Measurements from ENCODE around the gene CFAP20DC. TPM values are rescaled to one million over a fixed set of nuclear protein-coding genes. Genes with fewer than 3 reads are reported as not detected.

CFAP20DC gene
- polyA plus RNA-seq, 2 of the 4 experiments (the other 2 are of a cell fraction) = 2.5 to 6.0 TPM

DNA sequence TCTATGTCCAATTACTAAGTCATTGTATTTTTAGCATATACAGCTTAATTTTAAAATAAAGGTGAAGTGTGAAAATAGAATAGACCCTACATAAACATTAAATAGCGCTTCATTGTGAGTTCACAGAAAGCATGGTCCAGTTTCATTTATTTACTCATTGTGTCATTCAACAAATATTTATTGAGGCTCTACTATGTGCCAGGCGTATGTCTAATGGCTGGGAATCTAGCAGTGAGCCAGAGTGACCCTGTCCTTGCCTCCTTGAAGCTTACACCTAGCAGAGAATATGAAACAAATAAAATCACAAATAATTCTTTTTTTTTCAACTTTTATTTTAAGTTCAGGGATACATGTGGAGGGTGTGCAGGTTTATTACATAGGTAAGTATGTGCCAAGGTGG is 161.7 kb downstream of the CFAP20DC start:
- CTCF ChIA-PET = no interaction called here
- ATAC-seq = no peak
- no peak for DNase-seq (ENCODE audit: low read depth in 1 of 2, low spot score in 1 of 2)
- H3K4me3 ChIP-seq = no peak overlapping the region
- no peak overlapping the region for H3K4me2 ChIP-seq
- H3K9me3 ChIP-seq = no peaks in the 10 kb centered on the region
- no peak for FAIRE-seq
- WGBS (ENCODE audit: missing lambda C conversion rate) = 22% methylated on average over 2 of the region's 2 CpGs
- no peak overlapping the region for H3K27ac ChIP-seq
- TF ChIP-seq RNF2 (IDR thresholded peaks at IDR 0.05; ENCODE audit: borderline replicate concordance, low read depth) (no peak), ZFP36 (IDR thresholded peaks at IDR 0.05; ENCODE audit: borderline replicate concordance, partially characterized antibody) (no peak), NPAS2 (CRISPR knock-in tag; IDR thresholded peaks at IDR 0.05; ENCODE audit: borderline replicate concordance) (no peak), JUN (IDR thresholded peaks at IDR 0.05) (no peak), ATOH8 (CRISPR knock-in tag; IDR thresholded peaks at IDR 0.05; ENCODE audit: low read depth) (no peak), PHF8 (IDR thresholded peaks at IDR 0.05; ENCODE audit: borderline replicate concordance, low read depth) (no peak), HEYL (CRISPR knock-in tag; IDR thresholded peaks at IDR 0.05) (no peak), EHMT2 (IDR thresholded peaks at IDR 0.05; ENCODE audit: low read depth) (no peak), HOXA7 (CRISPR knock-in tag; IDR thresholded peaks at IDR 0.05) (no peak), CHD2 (IDR thresholded peaks at IDR 0.05; ENCODE audit: low read length, partially characterized antibody) (no peak), NFE2L2 (conservative IDR thresholded peaks at IDR 0.05; ENCODE audit: low read length) (no peak), FOXS1 (CRISPR knock-in tag; IDR thresholded peaks at IDR 0.05) (no peak), TFCP2L1 (CRISPR knock-in tag; IDR thresholded peaks at IDR 0.05) (no peak), HMGXB4 (CRISPR knock-in tag; IDR thresholded peaks at IDR 0.05; ENCODE audit: borderline replicate concordance) (no peak), SMC3 (IDR thresholded peaks at IDR 0.05) (no peak)
- TF ChIP-seq, protein P1, sequence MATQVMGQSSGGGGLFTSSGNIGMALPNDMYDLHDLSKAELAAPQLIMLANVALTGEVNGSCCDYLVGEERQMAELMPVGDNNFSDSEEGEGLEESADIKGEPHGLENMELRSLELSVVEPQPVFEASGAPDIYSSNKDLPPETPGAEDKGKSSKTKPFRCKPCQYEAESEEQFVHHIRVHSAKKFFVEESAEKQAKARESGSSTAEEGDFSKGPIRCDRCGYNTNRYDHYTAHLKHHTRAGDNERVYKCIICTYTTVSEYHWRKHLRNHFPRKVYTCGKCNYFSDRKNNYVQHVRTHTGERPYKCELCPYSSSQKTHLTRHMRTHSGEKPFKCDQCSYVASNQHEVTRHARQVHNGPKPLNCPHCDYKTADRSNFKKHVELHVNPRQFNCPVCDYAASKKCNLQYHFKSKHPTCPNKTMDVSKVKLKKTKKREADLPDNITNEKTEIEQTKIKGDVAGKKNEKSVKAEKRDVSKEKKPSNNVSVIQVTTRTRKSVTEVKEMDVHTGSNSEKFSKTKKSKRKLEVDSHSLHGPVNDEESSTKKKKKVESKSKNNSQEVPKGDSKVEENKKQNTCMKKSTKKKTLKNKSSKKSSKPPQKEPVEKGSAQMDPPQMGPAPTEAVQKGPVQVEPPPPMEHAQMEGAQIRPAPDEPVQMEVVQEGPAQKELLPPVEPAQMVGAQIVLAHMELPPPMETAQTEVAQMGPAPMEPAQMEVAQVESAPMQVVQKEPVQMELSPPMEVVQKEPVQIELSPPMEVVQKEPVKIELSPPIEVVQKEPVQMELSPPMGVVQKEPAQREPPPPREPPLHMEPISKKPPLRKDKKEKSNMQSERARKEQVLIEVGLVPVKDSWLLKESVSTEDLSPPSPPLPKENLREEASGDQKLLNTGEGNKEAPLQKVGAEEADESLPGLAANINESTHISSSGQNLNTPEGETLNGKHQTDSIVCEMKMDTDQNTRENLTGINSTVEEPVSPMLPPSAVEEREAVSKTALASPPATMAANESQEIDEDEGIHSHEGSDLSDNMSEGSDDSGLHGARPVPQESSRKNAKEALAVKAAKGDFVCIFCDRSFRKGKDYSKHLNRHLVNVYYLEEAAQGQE (IDR thresholded peaks at IDR 0.05) = no peak
- POLR2A ChIA-PET = no interaction called here
- no peaks in the 10 kb centered on the region for H3K4me1 ChIP-seq

DNA sequence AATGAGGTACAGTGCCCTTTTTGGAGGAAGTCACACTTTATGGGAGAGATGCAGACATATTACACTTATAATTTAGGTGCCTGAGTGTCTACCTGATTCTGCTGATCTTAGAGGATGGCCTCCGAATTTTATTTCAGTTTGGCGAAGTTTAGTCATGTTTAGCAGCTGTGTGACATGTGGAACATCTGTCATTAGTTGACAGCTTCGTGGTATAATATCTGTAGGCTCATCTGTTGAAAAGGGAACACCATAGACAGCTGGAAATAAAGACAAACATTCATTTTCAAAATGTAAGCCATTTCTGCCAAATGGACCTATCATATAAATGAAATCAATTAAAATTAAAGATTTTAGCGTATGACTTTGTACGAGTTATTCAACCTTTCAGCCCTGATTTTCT is 165.4 kb downstream of the CFAP20DC start:
- no peak for DNase-seq (ENCODE audit: low read depth in 1 of 2, low spot score in 1 of 2)
- FAIRE-seq = no peak
- ChIA-PET POLR2A (no interaction called here), CTCF (interaction anchor here (1.2 kb wide), 1 partner anchor 13 kb away, joined by 7 read pairs; no protein-coding TSS in a partner anchor)
- ATAC-seq = no peak
- TF ChIP-seq, protein P1 (IDR thresholded peaks at IDR 0.05) = no peak
- TF ChIP-seq PHF8 (IDR thresholded peaks at IDR 0.05; ENCODE audit: borderline replicate concordance, low read depth) (no peak), RFX5 (IDR thresholded peaks at IDR 0.05) (no peak), CBX8 (IDR thresholded peaks at IDR 0.05) (no peak), RNF2 (IDR thresholded peaks at IDR 0.05; ENCODE audit: borderline replicate concordance, low read depth) (no peak), EHMT2 (IDR thresholded peaks at IDR 0.05; ENCODE audit: low read depth) (no peak), CHD4 (IDR thresholded peaks at IDR 0.05; ENCODE audit: borderline replicate concordance) (no peak), FOSB (CRISPR knock-in tag; IDR thresholded peaks at IDR 0.05) (no peak), KDM5A (IDR thresholded peaks at IDR 0.05) (no peak), RARB (CRISPR knock-in tag; IDR thresholded peaks at IDR 0.05) (no peak), SMC3 (IDR thresholded peaks at IDR 0.05) (no peak), KDM1A (IDR thresholded peaks at IDR 0.05; ENCODE audit: low read depth) (no peak), POLR2AphosphoS2 (conservative IDR thresholded peaks at IDR 0.05; ENCODE audit: low read length) (no peak), RAD21 (conservative IDR thresholded peaks at IDR 0.05 in 1 of 2, IDR thresholded peaks at IDR 0.05 in 1 of 2) (no peak), JUN (IDR thresholded peaks at IDR 0.05) (no peak), FOSL2 (IDR thresholded peaks at IDR 0.05) (no peak), FOSL2 (CRISPR knock-in tag; IDR thresholded peaks at IDR 0.05) (no peak)
- H3K4me2 ChIP-seq = no peak overlapping the region
- H3K4me1 ChIP-seq = no peaks in the 10 kb centered on the region
- no peak overlapping the region for H3K27ac ChIP-seq
- 64% methylated on average over 5 of the region's 5 CpGs for WGBS (ENCODE audit: missing lambda C conversion rate)
- H3K4me3 ChIP-seq = no peak overlapping the region
- no peaks in the 10 kb centered on the region for H3K9me3 ChIP-seq

Data from A549 (cell line).